Mesenchymal stem cell (in vitro differentiated cells and primary cell): ENCODE data around the gene NECTIN1.

Experiments
- DNase-seq: peaks from one replicate; pipeline ENCODE4 v3.0.0-alpha.2; 2013
- H2AFZ ChIP-seq: one replicate; pipeline ENCODE4 v1.6.1; 2013; ENCODE audit warnings: low read depth, mild to moderate bottlenecking, control low read depth, inconsistent platforms, low read length, moderate library complexity
- H2AK5ac ChIP-seq: 2 replicates; pipeline ENCODE4 v1.6.1; 2013; ENCODE audit warnings: low read length, moderate library complexity, mild to moderate bottlenecking, inconsistent platforms; ENCODE audit not compliant: severe bottlenecking
- H2BK120ac ChIP-seq: one replicate; pipeline ENCODE4 v1.6.1; 2013; ENCODE audit warnings: low read depth, mild to moderate bottlenecking, inconsistent platforms, low read length, moderate library complexity
- H2BK12ac ChIP-seq, 2 experiments: one replicate each; pipeline ENCODE4 v1.6.1; 2013; ENCODE audit warnings: inconsistent platforms in 2 of 2, low read length in 2 of 2, mild to moderate bottlenecking in 2 of 2, moderate library complexity in 2 of 2, control low read depth in 1 of 2
- H2BK15ac ChIP-seq: one replicate; pipeline ENCODE4 v1.6.1; 2013; ENCODE audit warnings: mild to moderate bottlenecking, low read depth, inconsistent platforms; ENCODE audit not compliant: poor library complexity, severe bottlenecking
- H2BK5ac ChIP-seq: 2 replicates; pipeline ENCODE4 v1.6.1; 2013; ENCODE audit warnings: low read depth, mild to moderate bottlenecking, low read length, control low read depth, inconsistent platforms; ENCODE audit not compliant: poor library complexity, severe bottlenecking
- H3K14ac ChIP-seq, 2 experiments: one replicate each; pipeline ENCODE4 v1.6.1; 2013; ENCODE audit warnings: inconsistent platforms in 2 of 2, low read length in 2 of 2, control low read depth in 1 of 2, mild to moderate bottlenecking in 1 of 2, moderate library complexity in 1 of 2
- H3K18ac ChIP-seq, 2 experiments: one replicate each; pipeline ENCODE4 v1.6.1; 2013; ENCODE audit warnings: inconsistent platforms in 2 of 2, low read length in 2 of 2, control low read depth in 1 of 2, low read depth in 1 of 2, mild to moderate bottlenecking in 1 of 2
- H3K23ac ChIP-seq, 2 experiments: one replicate each; pipeline ENCODE4 v1.6.1; 2013; ENCODE audit warnings: inconsistent platforms in 2 of 2, low read length in 2 of 2, mild to moderate bottlenecking in 2 of 2, moderate library complexity in 2 of 2, control low read depth in 1 of 2
- H3K27ac ChIP-seq: 2 replicates; pipeline ENCODE4 v1.5.1; 2013; ENCODE audit warnings: mild to moderate bottlenecking, moderate library complexity, low read length, control low read depth, inconsistent platforms; ENCODE audit not compliant: poor library complexity, severe bottlenecking
- H3K27me3 ChIP-seq, 2 experiments: 2 replicates each; pipeline versions ENCODE4 v1.6.1 to v1.7.0; 2013; ENCODE audit warnings: low read length in 2 of 2, mild to moderate bottlenecking in 2 of 2, moderate library complexity in 2 of 2, control low read depth in 1 of 2, inconsistent platforms in 1 of 2; ENCODE audit not compliant: control insufficient read depth in 1 of 2, insufficient read depth in 1 of 2
- H3K36me3 ChIP-seq, 2 experiments: 2 replicates each; pipeline versions ENCODE4 v1.6.1 to v1.7.0; 2013; ENCODE audit warnings: low read length in 2 of 2, control low read depth in 1 of 2, inconsistent platforms in 1 of 2, low read depth in 1 of 2, mild to moderate bottlenecking in 1 of 2; ENCODE audit not compliant: insufficient read depth in 2 of 2, control insufficient read depth in 1 of 2
- H3K4ac ChIP-seq, 2 experiments: one replicate each; pipeline ENCODE4 v1.6.1; 2013; ENCODE audit warnings: inconsistent platforms in 2 of 2, low read length in 2 of 2, mild to moderate bottlenecking in 2 of 2, moderate library complexity in 2 of 2, control low read depth in 1 of 2, low read depth in 1 of 2
- H3K4me1 ChIP-seq: 2 replicates; pipeline ENCODE4 v1.6.1; 2013; ENCODE audit warnings: low read depth, low read length, control low read depth; ENCODE audit not compliant: control insufficient read depth, insufficient read depth
- H3K4me2 ChIP-seq: 2 replicates; pipeline ENCODE4 v1.6.1; 2013; ENCODE audit warnings: low read length, mild to moderate bottlenecking, inconsistent platforms; ENCODE audit not compliant: poor library complexity, severe bottlenecking
- H3K4me3 ChIP-seq, 2 experiments: 2 replicates each; pipeline versions ENCODE4 v1.5.1 to v1.7.0; 2013; ENCODE audit warnings: low read length in 2 of 2, mild to moderate bottlenecking in 2 of 2, control low read depth in 1 of 2, low read depth in 1 of 2; ENCODE audit not compliant: insufficient read depth in 1 of 2
- H3K79me1 ChIP-seq: replicated peaks from 2 replicates; pipeline ENCODE4 v1.6.1; 2013; ENCODE audit warnings: mild to moderate bottlenecking, control low read depth, low read length, inconsistent platforms; ENCODE audit not compliant: poor library complexity, severe bottlenecking
- H3K9ac ChIP-seq: 2 replicates; pipeline ENCODE4 v1.7.0; 2013; ENCODE audit warnings: mild to moderate bottlenecking, low read length, moderate library complexity
- H3K9me3 ChIP-seq: 2 replicates; pipeline ENCODE4 v1.7.0; 2013; ENCODE audit warnings: mild to moderate bottlenecking, low read length; ENCODE audit not compliant: control insufficient read depth
- H4K8ac ChIP-seq: one replicate; pipeline ENCODE4 v1.6.1; 2013; ENCODE audit warnings: inconsistent platforms, mild to moderate bottlenecking, low read length, moderate library complexity
- H4K91ac ChIP-seq: one replicate; pipeline ENCODE4 v1.6.1; 2013; ENCODE audit warnings: mild to moderate bottlenecking, low read length, inconsistent platforms
- WGBS: methylation state at CpG from one replicate; pipeline ENCODE4 v1.1.7; 2013; ENCODE audit warnings: mixed read lengths; 5-methylcytosine and 5-hydroxymethylcytosine counted together

NECTIN1 gene

GRCh38 chr11:119614222-119615002, 114.6 kb downstream of the NECTIN1 start:
- Histone ChIP-seq H4K91ac (no peak overlapping the region), H2BK5ac (no peak overlapping the region), H3K4me1 (peaks cover 18% of the 10 kb centered on the region), H4K8ac (no peak overlapping the region), H2BK12ac (peak overlapping the region in 1 of 2 experiments; percentile 56), H3K9me3 (peaks cover 6% of the 10 kb centered on the region), H3K18ac (no peak overlapping the region), H2AK5ac (peak overlapping the region; percentile 66), H3K27ac (no peak overlapping the region), H3K23ac (no peak overlapping the region), H3K4me2 (no peak overlapping the region), H3K36me3 (no peaks in the 10 kb centered on the region), H2BK15ac (no peak overlapping the region), H3K14ac (no peak overlapping the region), H3K9ac (no peak overlapping the region), H2AFZ (no peak overlapping the region), H3K79me1 (no peaks in the 10 kb centered on the region), H3K4ac (no peak overlapping the region), H3K27me3 (no peaks in the 10 kb centered on the region), H3K4me3 (no peak overlapping the region), H2BK120ac (no peak overlapping the region)
- WGBS = 96% methylated on average over 6 of the region's 6 CpGs
- no peak for DNase-seq

- Histone ChIP-seq H3K18ac (no peak overlapping the region), H3K9ac (no peak overlapping the region), H2BK120ac (no peak overlapping the region), H2BK5ac (no peak overlapping the region), H4K8ac (no peak overlapping the region), H3K27me3 (peaks cover 0 to 10% of the 10 kb centered on the region in 2 experiments), H3K79me1 (no peaks in the 10 kb centered on the region), H3K14ac (no peak overlapping the region), H3K4ac (no peak overlapping the region), H3K27ac (no peak overlapping the region), H3K4me2 (no peak overlapping the region), H2BK12ac (no peak overlapping the region), H2AK5ac (no peak overlapping the region), H4K91ac (no peak overlapping the region), H3K4me3 (no peak overlapping the region), H3K36me3 (no peaks in the 10 kb centered on the region), H3K9me3 (peaks cover 6% of the 10 kb centered on the region), H2AFZ (no peak overlapping the region), H3K23ac (no peak overlapping the region), H3K4me1 (peaks cover 19% of the 10 kb centered on the region), H2BK15ac (no peak overlapping the region)
- 86% methylated on average over 6 of the region's 6 CpGs for WGBS
- no peak for DNase-seq
Measured at GRCh38 chr11:119612814-119613213, 116.2 kb downstream of the NECTIN1 start.

GRCh38 chr11:119610836-119611426, 118.1 kb downstream of the NECTIN1 start:
- H3K23ac ChIP-seq = no peak overlapping the region
- H3K14ac ChIP-seq = no peak overlapping the region
- no peak overlapping the region for H3K4me2 ChIP-seq
- H3K79me1 ChIP-seq = no peaks in the 10 kb centered on the region
- peaks cover 0 to 11% of the 10 kb centered on the region in 2 experiments for H3K27me3 ChIP-seq
- H3K4me1 ChIP-seq = peaks cover 6% of the 10 kb centered on the region
- H3K4me3 ChIP-seq = no peak overlapping the region
- WGBS = 91% methylated on average over 4 of the region's 5 CpGs
- H2AK5ac ChIP-seq = no peak overlapping the region
- H2BK12ac ChIP-seq = no peak overlapping the region
- H3K9ac ChIP-seq = no peak overlapping the region
- H4K8ac ChIP-seq = no peak overlapping the region
- H2BK120ac ChIP-seq = no peak overlapping the region
- no peaks in the 10 kb centered on the region for H3K36me3 ChIP-seq
- no peak overlapping the region for H4K91ac ChIP-seq
- H3K27ac ChIP-seq = no peak overlapping the region
- H2BK15ac ChIP-seq = no peak overlapping the region
- no peak overlapping the region for H2BK5ac ChIP-seq
- DNase-seq = no peak
- H2AFZ ChIP-seq = no peak overlapping the region
- peaks cover 6% of the 10 kb centered on the region for H3K9me3 ChIP-seq
- H3K4ac ChIP-seq = no peak overlapping the region
- H3K18ac ChIP-seq = no peak overlapping the region

GRCh38 chr11:119608781-119609180, 120.2 kb downstream of the NECTIN1 start:
- Histone ChIP-seq H4K8ac (no peak overlapping the region), H3K9ac (no peak overlapping the region), H3K4me1 (peaks cover 4% of the 10 kb centered on the region), H2AK5ac (no peak overlapping the region), H3K27me3 (peaks cover 0 to 15% of the 10 kb centered on the region in 2 experiments), H3K4me2 (no peak overlapping the region), H3K36me3 (no peaks in the 10 kb centered on the region), H3K9me3 (peaks cover 6% of the 10 kb centered on the region), H3K18ac (no peak overlapping the region), H2BK120ac (no peak overlapping the region), H3K4me3 (no peak overlapping the region), H2BK12ac (no peak overlapping the region), H2BK5ac (no peak overlapping the region), H2BK15ac (no peak overlapping the region), H4K91ac (no peak overlapping the region), H3K79me1 (no peaks in the 10 kb centered on the region), H2AFZ (no peak overlapping the region), H3K23ac (no peak overlapping the region), H3K4ac (no peak overlapping the region), H3K14ac (no peak overlapping the region), H3K27ac (no peak overlapping the region)
- no peak for DNase-seq
- 58% methylated on average over 4 of the region's 4 CpGs for WGBS
